IMR-90 (cell line): Measurements from ENCODE around the gene MICAL3.

Source experiments
- BHLHE40 ChIP-seq: fragments of 150-350 bp; IDR thresholded peaks from 2 replicates; pipeline ENCODE4 v1.6.1; 2016; ENCODE audit warnings: mild to moderate bottlenecking, low read depth, low read length
- CEBPB ChIP-seq: IDR thresholded peaks from 2 replicates; pipeline ENCODE4 v1.6.1; 2012; ENCODE audit warnings: low read depth, low read length, improper control_type of control experiment
- CTCF ChIP-seq: conservative IDR thresholded peaks from 2 replicates; pipeline ENCODE4 v1.5.1; 2012; ENCODE audit warnings: mild to moderate bottlenecking, low read depth, low read length, improper control_type of control experiment
- FOS ChIP-seq: fragments of 150-350 bp; IDR thresholded peaks from 2 replicates; pipeline ENCODE4 v1.6.1; 2016; ENCODE audit warnings: low read depth, low read length
- MAFK ChIP-seq: IDR thresholded peaks from 2 replicates; pipeline ENCODE4 v1.6.1; 2012; ENCODE audit warnings: low read depth, low read length, improper control_type of control experiment
- MAZ ChIP-seq: IDR thresholded peaks from 2 replicates; pipeline ENCODE4 v1.6.1; 2012; ENCODE audit warnings: low read depth, mild to moderate bottlenecking, low read length, improper control_type of control experiment, moderate library complexity, borderline replicate concordance
- MXI1 ChIP-seq: IDR thresholded peaks from 2 replicates; pipeline ENCODE4 v1.6.1; 2012; ENCODE audit warnings: low read depth, mild to moderate bottlenecking, low read length, moderate library complexity, borderline replicate concordance
- POLR2A ChIP-seq: IDR thresholded peaks from 2 replicates; pipeline ENCODE4 v1.6.1; 2012; ENCODE audit warnings: mild to moderate bottlenecking, low read depth, low read length
- RAD21 ChIP-seq: IDR thresholded peaks from 2 replicates; pipeline ENCODE4 v1.6.1; 2012; ENCODE audit warnings: low read length, improper control_type of control experiment
- RCOR1 ChIP-seq: IDR thresholded peaks from 2 replicates; pipeline ENCODE4 v1.6.1; 2012; ENCODE audit warnings: mild to moderate bottlenecking, low read length, improper control_type of control experiment; ENCODE audit not compliant: insufficient replicate concordance
- RFX5 ChIP-seq: IDR thresholded peaks from 2 replicates; pipeline ENCODE4 v1.8.0; 2012; ENCODE audit warnings: low read depth, mild to moderate bottlenecking, low read length, moderate library complexity
- SMC3 ChIP-seq: fragments of 150-350 bp; IDR thresholded peaks from 2 replicates; pipeline ENCODE4 v1.6.1; 2016; ENCODE audit warnings: low read depth, mild to moderate bottlenecking, antibody characterized with exemption, low read length, moderate library complexity
- USF2 ChIP-seq: fragments of 150-350 bp; IDR thresholded peaks from 2 replicates; pipeline ENCODE4 v1.6.1; 2017; ENCODE audit warnings: mild to moderate bottlenecking, antibody characterized with exemption, low read length, low read depth
- TF ChIP-seq, protein P1 (sequence below): fragments of 150-350 bp; IDR thresholded peaks from 2 replicates; pipeline ENCODE4 v1.6.1; 2016; ENCODE audit warnings: low read depth, mild to moderate bottlenecking, low read length, moderate library complexity, borderline replicate concordance

DNA sequence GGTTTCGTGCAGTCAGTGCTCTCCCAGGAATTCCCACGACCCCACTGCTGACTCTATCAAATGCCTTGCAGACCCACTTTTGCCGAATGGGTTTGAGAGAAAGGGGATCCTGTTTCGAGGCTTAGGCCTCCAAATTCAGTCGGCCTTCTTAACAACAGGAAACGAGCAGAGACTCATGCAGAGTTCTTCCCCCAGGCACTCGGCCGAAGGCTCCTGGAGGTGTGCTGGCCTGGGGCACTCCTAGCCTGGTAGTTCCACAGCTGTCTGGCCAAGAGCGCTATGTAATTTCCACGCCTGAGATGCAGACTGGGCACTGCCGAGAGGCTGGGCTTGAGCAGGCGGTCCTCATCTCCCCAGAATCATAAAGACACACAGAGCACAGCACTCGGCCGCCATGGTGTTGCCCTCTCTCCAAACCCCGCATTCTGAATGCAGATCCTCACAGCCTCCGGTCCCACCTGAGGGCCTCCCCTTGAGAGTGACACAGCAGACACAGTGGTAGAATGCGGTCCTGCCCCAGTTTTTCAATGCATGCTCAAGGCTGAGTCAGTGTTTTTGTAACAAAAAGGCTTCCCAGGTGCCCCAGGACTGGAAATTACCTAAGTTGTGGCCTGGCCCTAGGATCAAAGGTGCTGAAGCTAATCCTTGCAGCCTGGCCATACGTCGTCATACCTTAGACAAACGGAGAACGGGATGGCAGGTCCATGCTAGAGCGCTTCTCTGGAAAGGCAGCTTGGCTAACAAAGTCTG, 219.9 kb downstream of the MICAL3 start:
- TF ChIP-seq CTCF = no peak
- no peak for TF ChIP-seq MXI1
- TF ChIP-seq RCOR1 = no peak
- no peak for TF ChIP-seq POLR2A
- TF ChIP-seq FOS = no peak
- no peak for TF ChIP-seq CEBPB
- no peak for TF ChIP-seq MAFK
- TF ChIP-seq RAD21 = no peak
- TF ChIP-seq MAZ = no peak
- no peak for TF ChIP-seq SMC3
- no peak for TF ChIP-seq USF2
- no peak for TF ChIP-seq RFX5
- TF ChIP-seq, protein P1, sequence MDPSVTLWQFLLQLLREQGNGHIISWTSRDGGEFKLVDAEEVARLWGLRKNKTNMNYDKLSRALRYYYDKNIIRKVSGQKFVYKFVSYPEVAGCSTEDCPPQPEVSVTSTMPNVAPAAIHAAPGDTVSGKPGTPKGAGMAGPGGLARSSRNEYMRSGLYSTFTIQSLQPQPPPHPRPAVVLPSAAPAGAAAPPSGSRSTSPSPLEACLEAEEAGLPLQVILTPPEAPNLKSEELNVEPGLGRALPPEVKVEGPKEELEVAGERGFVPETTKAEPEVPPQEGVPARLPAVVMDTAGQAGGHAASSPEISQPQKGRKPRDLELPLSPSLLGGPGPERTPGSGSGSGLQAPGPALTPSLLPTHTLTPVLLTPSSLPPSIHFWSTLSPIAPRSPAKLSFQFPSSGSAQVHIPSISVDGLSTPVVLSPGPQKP = no peak
- no peak for TF ChIP-seq BHLHE40
